GM12878 (cell line): ENCODE measurements around the gene PLXNA4. TPM values are rescaled to one million over a fixed set of nuclear protein-coding genes. Genes with fewer than 3 reads are reported as not detected.

Experiments used
- ATAC-seq: fragments of 200-7000 bp; cut with Tn5 transposase; 3 replicates; pipeline ENCODE4 v1.9.1; 2020; ENCODE audit warnings: mild to moderate bottlenecking, moderate library complexity
- BruUV-seq: library from RNA; stranded (reverse); fragments of 400-500 nt; replicated peaks from 2 replicates; lab custom pipeline; 2021; lab: Mats Ljungman, UMichigan
- CTCF ChIA-PET: fragments of 300-600 bp; sonication (Branson Sonifier 250); formaldehyde crosslinking; extraction: SDS; loops from one replicate; lab custom pipeline; 2021; ENCODE audit warnings: inconsistent platforms; lab: Yijun Ruan, JAX
- POLR2A ChIA-PET: fragments of 350-600 bp; formaldehyde crosslinking; extraction: SDS; loops from one replicate; lab custom pipeline; 2021; ENCODE audit warnings: inconsistent platforms; lab: Charles Lee
- RAD21 ChIA-PET: fragments of 300-600 bp; sonication (Branson Sonifier 250); formaldehyde crosslinking; loops from one replicate; lab custom pipeline; 2023; ENCODE audit warnings: antibody characterized with exemption; ENCODE audit not compliant: unreplicated experiment; lab: Charles Lee
- SMC1A ChIA-PET: fragments of 300-600 bp; sonication (Branson Sonifier 250); formaldehyde crosslinking; loops from one replicate; lab custom pipeline; 2023; ENCODE audit not compliant: unreplicated experiment, uncharacterized antibody; lab: Charles Lee
- DNase-seq: peaks from one replicate; pipeline ENCODE4 v3.0.0-alpha.2; 2011; ENCODE audit warnings: low read depth, low spot score
- FAIRE-seq: peaks from 3 replicates; lab custom pipeline; 2011; peaks lifted over from hg19 to GRCh38; lab: Jason Lieb, UNC
- H2AFZ ChIP-seq: 2 replicates; pipeline ENCODE4 v1.6.0; 2011; ENCODE audit warnings: low read depth, low read length, control low read depth; ENCODE audit not compliant: control insufficient read depth
- H3K27ac ChIP-seq: 2 replicates; pipeline ENCODE4 v1.5.1; 2011; ENCODE audit warnings: control low read depth; ENCODE audit not compliant: control insufficient read depth, insufficient read depth
- H3K27me3 ChIP-seq, 2 experiments: replicated peaks in 1 of 2; 2 replicates each; pipeline versions ENCODE4 v1.6.0 to v1.6.1; 2011; ENCODE audit warnings: low read length in 1 of 2; ENCODE audit not compliant: control insufficient read depth in 2 of 2, insufficient read depth in 2 of 2
- H3K36me3 ChIP-seq, 2 experiments: 2 replicates each; pipeline ENCODE4 v1.5.1; 2011; ENCODE audit warnings: low read length in 1 of 2; ENCODE audit not compliant: control insufficient read depth in 2 of 2, insufficient read depth in 2 of 2
- H3K4me1 ChIP-seq: 2 replicates; pipeline ENCODE4 v1.6.1; 2011; ENCODE audit warnings: mild to moderate bottlenecking, low read length, moderate library complexity, mixed read lengths; ENCODE audit not compliant: control insufficient read depth, insufficient read depth
- H3K4me2 ChIP-seq: 2 replicates; pipeline ENCODE4 v1.6.0; 2011; ENCODE audit warnings: control low read depth; ENCODE audit not compliant: control insufficient read depth, insufficient read depth
- H3K4me3 ChIP-seq: fragments of 200-600 bp; sonication (generic); 2 replicates; pipeline ENCODE4 v1.5.1; 2016
- H3K79me2 ChIP-seq: 2 replicates; pipeline ENCODE4 v1.6.0; 2011; ENCODE audit warnings: low read length; ENCODE audit not compliant: control insufficient read depth, insufficient read depth
- H3K9ac ChIP-seq: 2 replicates; pipeline ENCODE4 v1.8.0; 2011; ENCODE audit warnings: low read length, control low read depth, mixed read lengths; ENCODE audit not compliant: control insufficient read depth, insufficient read depth
- H3K9me3 ChIP-seq: replicated peaks from 3 replicates; pipeline ENCODE4 v1.5.1; 2011; ENCODE audit warnings: mild to moderate bottlenecking, low read length; ENCODE audit not compliant: control insufficient read depth, insufficient read depth
- H4K20me1 ChIP-seq: 2 replicates; pipeline ENCODE4 v1.6.0; 2011; ENCODE audit not compliant: control insufficient read depth, insufficient read depth
- ATF3 ChIP-seq: IDR thresholded peaks from 2 replicates; pipeline ENCODE4 v1.6.1; 2011; ENCODE audit warnings: low read depth, mild to moderate bottlenecking, low read length, moderate library complexity, borderline replicate concordance; ENCODE audit errors: extremely low read depth
- CBX5 ChIP-seq: sonication (generic); IDR thresholded peaks from 2 replicates; pipeline ENCODE4 v1.6.1; 2016; ENCODE audit warnings: low read depth, moderate library complexity, mild to moderate bottlenecking, inconsistent platforms
- CTCF ChIP-seq, 3 experiments: IDR thresholded peaks in 2 of 3; conservative IDR thresholded peaks in 1 of 3; 2 replicates each; pipeline ENCODE4 v1.5.1; 2011; ENCODE audit warnings: low read depth in 3 of 3, low read length in 3 of 3, mild to moderate bottlenecking in 3 of 3, control low read depth in 2 of 3, moderate library complexity in 2 of 3, inconsistent platforms in 1 of 3, mixed read lengths in 1 of 3; ENCODE audit not compliant: control insufficient read depth in 2 of 3, insufficient read depth in 1 of 3; ENCODE audit errors: extremely low read depth in 1 of 3
- GATAD2B ChIP-seq: fragments of 450-650 bp; conservative IDR thresholded peaks from 2 replicates; pipeline ENCODE4 v1.6.1; 2017; ENCODE audit warnings: low read depth, mild to moderate bottlenecking, moderate library complexity
- MTA3 ChIP-seq: IDR thresholded peaks from 2 replicates; pipeline ENCODE4 v1.6.1; 2012; ENCODE audit warnings: low read length, inconsistent platforms, borderline replicate concordance
- RUNX3 ChIP-seq: IDR thresholded peaks from 2 replicates; pipeline ENCODE4 v1.6.1; 2012; ENCODE audit warnings: low read length, inconsistent platforms
- SREBF1 ChIP-seq: IDR thresholded peaks from 2 replicates; pipeline ENCODE4 v1.6.1; 2012; ENCODE audit warnings: mild to moderate bottlenecking, low read length
- YY1 ChIP-seq: IDR thresholded peaks from 2 replicates; pipeline ENCODE4 v1.6.1; 2011; ENCODE audit warnings: low read depth, mild to moderate bottlenecking, low read length
- WGBS: methylation state at CpG from one replicate; pipeline ENCODE4 v1.1.6; 2016; ENCODE audit warnings: low lambda C conversion rate; ENCODE audit not compliant: insufficient replicate concordance, insufficient coverage; ENCODE audit errors: missing lambda C conversion rate; 5-methylcytosine and 5-hydroxymethylcytosine counted together
- in situ Hi-C: fragments of 300-500 bp; cut with MboI; formaldehyde crosslinking; loops from 9 replicates; pipeline ENCODE4 v1.14.3; 2018; ENCODE audit warnings: mixed read lengths
- intact Hi-C: fragments of 100-400 bp; cut with micrococcal nuclease; formaldehyde crosslinking; loops from one replicate; pipeline ENCODE4 v1.14.2; 2022; ENCODE audit not compliant: unreplicated experiment
- polyA plus RNA-seq, 11 experiments: library from polyadenylated mRNA; depleted of rRNA in 4 of 11; unstranded in 6 of 11; stranded (reverse) in 5 of 11; fragments of >200 nt; fragmentation: Nextera tagmentation in 4 of 11; fragmentation: Illumina TruSeq in 1 of 11; extraction: Ambion mirVana in 4 of 11; extraction: Trizol in 1 of 11; gene quantifications; 1 replicate in 1 of 11; 2 replicates in 10 of 11; pipeline versions ENCODE4 v1.2.1 to v1.2.3, GENCODE V29; 2011 to 2016; ENCODE audit warnings: inconsistent platforms in 2 of 11, missing spikeins in 2 of 11, low read depth in 1 of 11
- total RNA-seq, 4 experiments: library from RNA; depleted of rRNA in 3 of 4; stranded (reverse); fragments of >200 nt in 3 of 4; fragmentation: Illumina TruSeq in 1 of 4; extraction: Trizol in 1 of 4; gene quantifications; 2 replicates each; pipeline versions ENCODE4 v1.2.1 to v1.2.3, GENCODE V29; 2013 to 2021

Gene PLXNA4
- total and polyA plus RNA-seq, 10 of the 15 experiments (the other 5 are each of a cell fraction or from before 2014, with no cell fraction given), result 0.03 TPM; not detected in 9

- RAD21 ChIA-PET, result no interaction called here
- CTCF ChIA-PET, result no interaction called here
- H3K4me1 ChIP-seq, result no peaks in the 10 kb centered on the region
- no peak overlapping the region for H3K9ac ChIP-seq
- H3K27me3 ChIP-seq, result no peaks in the 10 kb centered on the region
- no peak for TF ChIP-seq ATF3
- no peak for TF ChIP-seq MTA3
- no peak for TF ChIP-seq CBX5
- TF ChIP-seq, all 136 proteins: peak for 0
- intact Hi-C loops, result no loop called here
- no peaks in the 10 kb centered on the region for H3K9me3 ChIP-seq
- H2AFZ ChIP-seq, result no peak overlapping the region
- FAIRE-seq (no peak), ATAC-seq (no peak), DNase-seq (no peak)
- SMC1A ChIA-PET, result no interaction called here
- in situ Hi-C loops, result no loop called here
- whole genome bisulfite sequencing, result 13% methylated on average over 5 of the region's 5 CpGs
- POLR2A ChIA-PET, result no interaction called here
- H3K4me2 ChIP-seq, result no peak overlapping the region
- H3K27ac ChIP-seq, result no peak overlapping the region
- H3K36me3 ChIP-seq, result no peaks in the 10 kb centered on the region
- no peaks in the 10 kb centered on the region for H4K20me1 ChIP-seq
- H3K4me3 ChIP-seq, result no peak overlapping the region
- no peaks in the 10 kb centered on the region for H3K79me2 ChIP-seq
- BruUV-seq, result no TSS peak
Measured at GRCh38 chr7:132276976-132277725, 299.1 kb downstream of the PLXNA4 start.

- 0% methylated on average over 3 of the region's 3 CpGs for WGBS
- Histone ChIP-seq H2AFZ (no peak overlapping the region), H3K9ac (no peak overlapping the region), H3K79me2 (no peaks in the 10 kb centered on the region), H3K4me1 (no peaks in the 10 kb centered on the region), H3K27ac (no peak overlapping the region), H3K36me3 (no peaks in the 10 kb centered on the region), H3K4me2 (no peak overlapping the region), H3K4me3 (no peak overlapping the region), H3K27me3 (no peaks in the 10 kb centered on the region), H4K20me1 (no peaks in the 10 kb centered on the region), H3K9me3 (no peaks in the 10 kb centered on the region)
- ChIA-PET RAD21 (no interaction called here), SMC1A (no interaction called here), POLR2A (no interaction called here), CTCF (no interaction called here)
- DNase-seq (no peak), ATAC-seq (no peak), FAIRE-seq (no peak)
- no peak for TF ChIP-seq YY1
- TF ChIP-seq SREBF1, result no peak
- TF ChIP-seq RUNX3, result no peak
- TF ChIP-seq GATAD2B, result no peak
- no peak for TF ChIP-seq CTCF (IDR thresholded peaks at IDR 0.05 in 2 of 3, conservative IDR thresholded peaks at IDR 0.05 in 1 of 3; ENCODE audit: control insufficient read depth in 2 of 3, extremely low read depth in 1 of 3, insufficient read depth in 1 of 3, low read depth in 3 of 3, low read length in 3 of 3)
- in situ Hi-C loops (no loop called here), intact Hi-C loops (no loop called here)
- BruUV-seq, result no TSS peak
Measured at GRCh38 chr7:132276234-132276630, 300.0 kb downstream of the PLXNA4 start.
